GM18951 (cell line): Measurements from ENCODE around the gene IGFL3.
"Not testable (repeated sequence)": the region's sequence is repeated elsewhere in the genome, so short reads cannot be mapped to it uniquely, and the experiment has no call there.

ENCODE experiments used
- POLR2A ChIP-seq: IDR thresholded peaks from 4 replicates; pipeline ENCODE4 v1.6.1; 2011; ENCODE audit warnings: mild to moderate bottlenecking; ENCODE audit not compliant: insufficient read length, insufficient read depth; ENCODE audit errors: extremely low read depth
- in situ Hi-C: fragments of 300-500 bp; cut with MboI; formaldehyde crosslinking; loops from one replicate; pipeline ENCODE4 v1.12.0; 2022; ENCODE audit warnings: low sequenced_read_pairs, mixed read lengths, inconsistent platforms; ENCODE audit not compliant: unreplicated experiment

Gene IGFL3

GRCh38 chr19:46101293-46101692 is 23.2 kb downstream of the IGFL3 start:
- in situ Hi-C loops: no loop called here
- no peak for TF ChIP-seq POLR2A

- in situ Hi-C loops: no loop called here
- TF ChIP-seq POLR2A: no peak
Measured at GRCh38 chr19:46100344-46100743, 24.1 kb downstream of the IGFL3 start.

GRCh38 chr19:46090444-46090843 is 34.0 kb downstream of the IGFL3 start:
- in situ Hi-C loops: no loop called here
- no peak for TF ChIP-seq POLR2A

- in situ Hi-C loops: loop anchor here (10.0 kb wide), 1 partner anchor 175 kb away; no protein-coding TSS in a partner anchor
- no peak for TF ChIP-seq POLR2A
Measured at GRCh38 chr19:46089432-46089831, 35.1 kb downstream of the IGFL3 start.

GRCh38 chr19:46088101-46088500 is 36.4 kb downstream of the IGFL3 start:
- in situ Hi-C loops: loop anchor here (10.0 kb wide), 1 partner anchor 177 kb away; no protein-coding TSS in a partner anchor
- no peak for TF ChIP-seq POLR2A

GRCh38 chr19:46085888-46086287 is 38.6 kb downstream of the IGFL3 start:
- in situ Hi-C loops: loop anchor here (10.0 kb wide), 1 partner anchor 179 kb away; no protein-coding TSS in a partner anchor
- TF ChIP-seq POLR2A: no peak

- TF ChIP-seq POLR2A: no peak
- in situ Hi-C loops: loop anchor here (5.0 to 10.0 kb wide), 2 partner anchors 110 to 182 kb away; no protein-coding TSS in a partner anchor
Measured at GRCh38 chr19:46082728-46083050, 41.8 kb downstream of the IGFL3 start.

GRCh38 chr19:46081928-46082727 is 42.4 kb downstream of the IGFL3 start:
- in situ Hi-C loops: loop anchor here (5.0 to 10.0 kb wide), 2 partner anchors 110 to 183 kb away; no protein-coding TSS in a partner anchor
- TF ChIP-seq POLR2A: no peak

- in situ Hi-C loops: loop anchor here (5.0 to 10.0 kb wide), 2 partner anchors 112 to 184 kb away; no protein-coding TSS in a partner anchor
- no peak for TF ChIP-seq POLR2A
Measured at GRCh38 chr19:46080561-46080960, 43.9 kb downstream of the IGFL3 start.

- in situ Hi-C loops: no loop called here
- TF ChIP-seq POLR2A: no peak
Measured at GRCh38 chr19:46079576-46079975, 44.9 kb downstream of the IGFL3 start.

- in situ Hi-C loops: not testable (repeated sequence)
Measured at GRCh38 chr19:46078573-46079332, 45.7 kb downstream of the IGFL3 start.

- in situ Hi-C loops: no loop called here
Measured at GRCh38 chr19:46077815-46078167, 46.7 kb downstream of the IGFL3 start.

GRCh38 chr19:46076951-46077814 is 47.3 kb downstream of the IGFL3 start:
- no peak for TF ChIP-seq POLR2A
- in situ Hi-C loops: no loop called here

More at GRCh38 chr19:46077815-46078167, 46.7 kb downstream of the IGFL3 start:
- no peak for TF ChIP-seq POLR2A
